GM18526 (cell line): Measurements from ENCODE around the gene LRRC36.

Experiments
- POLR2A ChIP-seq: IDR thresholded peaks from 3 replicates; pipeline ENCODE4 v1.6.1; 2011; ENCODE audit not compliant: insufficient read length; ENCODE audit errors: extremely low read depth

Gene LRRC36

GRCh38 chr16:67378642-67379041 is 52.0 kb downstream of the LRRC36 start:
- no peak for TF ChIP-seq POLR2A

- no peak for TF ChIP-seq POLR2A
Measured at GRCh38 chr16:67383284-67383683, 56.7 kb downstream of the LRRC36 start.

- no peak for TF ChIP-seq POLR2A
Measured at GRCh38 chr16:67384778-67385510, 58.3 kb downstream of the LRRC36 start.

- no peak for TF ChIP-seq POLR2A
Measured at GRCh38 chr16:67386861-67387455, 60.3 kb downstream of the LRRC36 start.

GRCh38 chr16:67387479-67388079 is 61.0 kb downstream of the LRRC36 start:
- no peak for TF ChIP-seq POLR2A

- no peak for TF ChIP-seq POLR2A
Measured at GRCh38 chr16:67388191-67388590, 61.6 kb downstream of the LRRC36 start.

- no peak for TF ChIP-seq POLR2A
Measured at GRCh38 chr16:67388591-67388990, 62.0 kb downstream of the LRRC36 start.

GRCh38 chr16:67389911-67390815 is 63.5 kb downstream of the LRRC36 start:
- TF ChIP-seq POLR2A = no peak

- TF ChIP-seq POLR2A = no peak
Measured at GRCh38 chr16:67390816-67391423, 64.3 kb downstream of the LRRC36 start.

- TF ChIP-seq POLR2A = no peak
Measured at GRCh38 chr16:67391424-67392300, 65.0 kb downstream of the LRRC36 start.

GRCh38 chr16:67392301-67393059 is 65.9 kb downstream of the LRRC36 start:
- no peak for TF ChIP-seq POLR2A

GRCh38 chr16:67393111-67393787 is 66.6 kb downstream of the LRRC36 start, which contains the start of gene TPPP3:
TSS of gene TPPP3 (minus strand) at chr16:67393498. CDS start at chr16:67391111, 2,387 bp downstream.
- TF ChIP-seq POLR2A = no peak

- TF ChIP-seq POLR2A = no peak
Measured at GRCh38 chr16:67393788-67394154, 67.2 kb downstream of the LRRC36 start.
